ENCODE results near the gene SLFN5.
"Not testable (repeated sequence)": the region's sequence is repeated elsewhere in the genome, so short reads cannot be mapped to it uniquely, and the experiment has no call there.

The SLFN5 gene

DNA sequence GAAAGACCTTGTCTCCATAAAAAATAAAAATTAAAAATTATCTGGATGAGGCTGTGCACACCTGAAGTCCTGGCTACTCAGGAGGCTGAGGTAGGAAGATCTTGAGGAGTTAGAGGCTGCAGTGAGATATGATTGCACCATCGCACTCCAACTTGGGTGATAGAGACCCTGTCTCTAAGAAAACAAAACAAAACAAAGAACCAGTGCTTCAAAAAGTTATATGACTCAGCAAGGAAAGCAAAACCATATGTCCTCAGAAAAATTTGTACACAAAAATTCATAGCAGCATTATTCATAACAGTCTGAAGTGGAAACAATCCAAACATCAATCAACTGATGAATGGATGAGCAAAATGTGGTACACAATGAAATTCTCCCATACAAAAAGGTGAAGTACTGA is 48.9 kb downstream of the SLFN5 start:
- peak; percentile 82 for DNase-seq (ENCODE audit: low read depth)

DNA sequence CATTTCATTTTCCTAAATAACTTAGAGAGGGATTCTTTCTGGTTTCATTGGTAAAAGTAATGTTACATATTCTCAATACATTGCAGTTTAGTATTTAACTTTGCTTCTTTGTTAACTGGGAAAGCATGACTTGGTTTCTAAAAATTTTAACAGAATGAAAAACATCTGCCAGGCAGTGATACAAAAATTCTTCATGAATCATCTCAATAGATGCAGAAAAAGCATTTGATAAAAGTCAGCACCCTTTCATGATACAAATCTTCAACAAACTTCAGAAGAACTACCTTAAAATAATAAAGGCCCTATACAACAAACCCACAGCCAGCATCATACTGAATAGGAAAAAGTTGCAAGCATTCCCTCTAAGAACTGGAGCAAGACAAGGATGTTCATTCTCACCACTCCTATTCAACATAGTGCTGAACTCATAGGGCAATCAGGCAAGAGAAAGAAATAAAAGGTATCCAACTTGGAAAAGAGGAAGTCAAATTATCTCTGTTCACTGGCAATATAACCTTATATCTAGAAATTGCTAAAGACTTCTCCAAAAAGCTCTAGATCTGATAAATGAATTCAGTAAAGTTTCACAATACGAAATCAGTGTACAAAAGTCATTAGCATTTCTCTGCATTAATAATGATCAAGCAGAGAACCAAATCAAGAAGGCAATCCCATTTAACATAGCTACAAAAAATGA is 50.4 kb downstream of the SLFN5 start:
- no peak for DNase-seq (ENCODE audit: low read depth)

DNA sequence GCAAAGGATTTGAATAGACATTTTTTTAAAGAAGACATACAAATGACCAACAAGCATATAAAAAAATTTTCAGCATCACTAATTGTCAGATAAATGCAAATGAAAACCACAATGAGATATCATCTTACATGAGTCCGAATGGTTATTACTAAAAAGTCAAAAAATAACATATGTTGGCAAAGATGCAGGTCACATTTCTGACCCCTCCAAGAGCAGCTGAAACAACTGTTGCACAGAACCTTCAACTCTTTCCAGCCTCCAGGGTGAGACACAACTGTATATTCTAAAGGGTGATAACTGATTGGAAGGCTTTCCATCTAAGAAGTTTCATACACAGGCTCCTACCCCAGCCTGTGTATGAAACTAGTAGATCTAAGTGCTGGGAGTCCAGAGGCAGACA is 51.9 kb downstream of the SLFN5 start:
- DNase-seq (ENCODE audit: low read depth), result peak; percentile 31

DNA sequence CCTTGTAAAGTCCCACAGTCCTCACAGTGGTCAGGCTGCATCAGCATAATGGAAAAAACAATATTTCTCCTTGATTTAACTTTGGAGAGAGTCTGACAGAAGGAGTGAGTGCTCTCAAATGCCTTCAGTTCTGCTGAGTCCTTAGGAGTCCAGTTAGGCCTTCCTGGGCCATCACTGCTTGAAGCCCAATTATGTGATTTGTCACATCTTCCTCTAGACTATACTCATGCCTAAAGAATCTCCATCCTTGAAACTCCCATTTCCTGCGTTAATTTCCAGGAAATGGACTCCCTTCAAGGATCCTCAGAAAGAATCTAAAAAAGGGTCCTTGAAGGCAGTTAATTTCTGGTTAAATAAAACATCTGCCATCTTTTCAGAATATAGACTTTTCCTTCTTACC is 52.8 kb downstream of the SLFN5 start:
- no peak for DNase-seq (ENCODE audit: low read depth)

DNA sequence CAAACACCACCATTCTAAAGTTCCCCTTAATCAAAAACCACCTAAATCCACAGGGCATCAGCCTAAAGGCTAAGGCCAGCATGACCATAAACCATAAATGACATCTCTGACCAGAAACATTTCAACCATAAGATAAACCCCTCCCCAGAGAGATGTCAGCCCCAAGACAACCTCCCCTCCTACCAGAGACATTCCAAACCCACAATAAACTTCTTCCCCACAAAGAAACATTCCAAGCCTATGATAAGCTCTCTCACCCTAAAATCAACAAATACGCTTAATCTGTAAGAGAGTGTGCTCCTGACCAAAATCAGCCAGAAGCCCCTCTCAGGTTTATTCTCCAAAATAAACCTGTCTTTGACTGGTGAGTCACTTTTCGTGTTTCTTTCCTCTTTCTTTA is 54.8 kb downstream of the SLFN5 start:
- DNase-seq (ENCODE audit: low read depth), result no peak

DNA sequence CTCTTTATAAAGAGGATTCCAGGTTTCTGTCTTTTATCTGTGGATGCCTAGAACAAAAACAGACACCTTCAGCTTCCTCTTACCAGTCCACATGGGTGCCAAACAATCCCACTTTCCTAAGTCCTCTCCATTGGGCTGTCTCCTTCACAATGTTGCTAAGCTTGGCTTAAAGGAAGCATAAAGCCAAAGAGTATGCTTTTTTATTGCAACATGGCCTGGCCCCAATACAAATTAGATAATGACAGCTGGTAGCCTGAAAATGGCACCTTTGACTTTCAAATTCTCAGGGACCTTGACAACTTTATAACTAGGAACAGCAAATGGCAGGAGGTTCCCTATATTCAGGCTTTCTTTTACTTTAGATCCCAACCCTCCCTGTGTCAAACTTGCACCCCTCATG is 55.8 kb downstream of the SLFN5 start:
- no peak for DNase-seq (ENCODE audit: low read depth)

DNA sequence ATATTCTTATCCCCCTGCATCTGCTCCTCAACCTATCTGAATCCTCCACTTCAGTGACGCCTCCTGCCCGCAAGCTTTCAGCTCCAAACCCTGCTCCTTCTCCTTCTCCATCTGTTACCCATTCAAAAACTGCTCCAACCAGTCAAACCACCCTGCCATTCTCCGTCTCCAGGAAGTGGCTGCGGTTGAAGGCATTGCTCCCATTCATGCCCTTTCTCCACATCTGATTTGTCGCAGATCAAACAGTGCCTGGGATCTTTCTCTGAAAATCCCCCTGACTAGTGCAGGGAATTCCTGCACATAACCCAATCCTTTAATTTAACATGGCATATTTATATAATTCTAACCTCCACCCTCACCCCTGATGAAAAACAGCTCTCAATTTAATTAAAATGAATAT is 56.3 kb downstream of the SLFN5 start:
- DNase-seq (ENCODE audit: low read depth), result no peak

DNA sequence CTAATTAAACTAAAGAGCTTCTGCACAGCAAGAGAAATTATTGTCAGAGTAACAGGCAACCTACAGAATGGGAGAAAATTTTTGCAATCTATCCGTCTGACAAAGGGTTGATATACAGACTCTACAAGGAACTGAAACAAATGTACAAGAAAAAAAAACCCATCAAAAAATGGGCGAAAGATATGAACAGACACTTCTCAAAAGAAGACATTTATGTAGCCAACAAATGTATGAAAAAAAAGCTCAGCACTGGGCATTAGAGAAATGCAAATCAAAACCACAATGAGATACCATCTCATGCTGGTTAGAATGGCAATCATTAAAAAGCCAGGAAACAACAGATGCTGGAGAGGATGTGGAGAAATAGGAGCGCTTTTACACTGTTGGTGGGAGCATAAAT is 66.5 kb downstream of the SLFN5 start:
- not testable (repeated sequence) for DNase-seq (ENCODE audit: low read depth)

DNA sequence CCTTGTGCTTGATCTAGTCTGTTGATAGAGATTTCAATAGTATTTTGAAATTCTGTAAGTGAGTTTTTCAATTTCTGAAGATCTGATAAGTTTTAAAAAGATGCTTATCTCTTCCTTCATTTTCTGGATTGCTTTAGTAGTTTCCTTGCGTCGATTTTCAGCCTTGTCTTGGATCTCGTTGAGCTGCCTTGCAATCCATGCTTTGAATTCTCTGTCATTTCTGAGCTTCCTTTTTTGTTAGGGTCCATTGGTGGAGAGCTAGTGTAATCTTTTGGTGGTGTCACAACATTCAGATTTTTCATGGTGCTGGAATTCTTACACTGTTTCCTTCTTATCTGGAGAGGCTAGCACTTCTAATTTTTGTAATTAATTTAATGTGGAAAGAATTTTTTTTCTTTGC is 69.5 kb downstream of the SLFN5 start:
- DNase-seq (ENCODE audit: low read depth), result no peak

DNA sequence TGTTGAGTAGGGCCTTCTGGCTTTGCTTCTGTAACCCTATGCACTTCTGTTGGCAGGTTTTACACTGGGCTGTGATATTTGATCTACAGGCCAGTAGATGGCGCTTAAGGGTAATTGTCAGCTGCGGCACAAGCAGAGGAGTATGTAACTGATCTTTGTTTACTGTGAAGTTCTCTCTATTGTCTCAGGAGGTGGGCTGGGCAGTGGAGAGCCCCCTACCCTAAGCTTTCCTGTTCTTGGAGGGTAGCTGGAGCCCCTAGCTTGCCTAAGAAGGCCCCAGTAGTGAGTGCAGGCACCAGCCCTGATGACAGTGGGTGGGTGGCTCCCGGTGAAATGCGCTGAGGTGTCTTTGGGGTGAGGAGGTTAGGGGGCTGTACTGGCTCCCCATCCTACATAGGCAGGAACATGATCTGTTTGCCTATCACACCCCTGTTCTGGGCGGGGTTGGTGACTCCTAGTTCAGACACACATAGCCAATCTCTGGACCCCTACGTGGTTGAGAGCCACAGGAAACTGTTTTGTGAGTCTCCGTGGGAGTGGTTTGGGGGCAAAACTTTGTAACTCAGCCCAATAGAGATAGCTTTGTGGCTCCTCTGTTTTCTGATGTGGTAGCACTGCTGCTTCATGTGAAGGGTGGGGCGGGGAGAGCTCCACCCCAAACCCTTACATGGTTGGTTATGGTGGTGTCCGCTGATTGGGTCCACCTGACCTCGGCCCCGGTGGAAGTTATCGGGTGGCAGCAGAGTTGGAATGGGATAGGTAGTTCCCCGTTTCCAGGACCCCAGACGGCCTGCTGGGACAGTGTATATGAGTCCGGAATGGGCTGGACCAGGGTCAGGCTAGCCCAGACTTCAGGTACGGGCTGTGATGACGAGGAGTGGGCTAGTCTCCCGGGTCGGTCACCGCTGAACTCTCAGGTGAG is 70.2 kb downstream of the SLFN5 start:
- DNase-seq (ENCODE audit: low read depth), result peak; percentile 76

DNA sequence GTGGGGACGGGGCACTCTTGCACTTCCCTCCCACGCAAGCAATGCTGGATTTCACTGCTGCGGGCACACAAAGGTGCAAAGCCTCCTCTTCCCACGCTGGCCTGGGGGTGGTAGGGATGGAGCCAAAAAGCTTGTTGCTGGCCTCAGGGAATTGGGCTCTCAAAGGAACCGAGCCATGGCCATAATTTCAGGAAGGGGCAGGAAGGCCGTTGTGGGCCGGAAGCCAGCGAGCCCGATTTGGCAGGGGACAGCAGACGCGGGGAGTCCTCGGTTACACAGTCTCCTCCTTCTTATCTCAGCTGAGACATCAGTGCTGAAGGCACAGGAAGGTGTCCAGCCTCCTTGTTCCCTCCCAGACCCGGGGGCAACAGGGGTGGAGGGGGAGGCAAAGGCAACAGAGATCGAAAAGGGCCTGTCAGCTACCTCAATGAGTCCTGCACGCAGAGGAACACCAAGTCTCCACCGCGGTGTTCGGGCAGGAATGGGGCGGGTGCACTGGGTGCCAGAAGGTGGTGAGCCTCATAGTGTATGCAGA is 71.1 kb downstream of the SLFN5 start:
- no peak for DNase-seq (ENCODE audit: low read depth)

DNA sequence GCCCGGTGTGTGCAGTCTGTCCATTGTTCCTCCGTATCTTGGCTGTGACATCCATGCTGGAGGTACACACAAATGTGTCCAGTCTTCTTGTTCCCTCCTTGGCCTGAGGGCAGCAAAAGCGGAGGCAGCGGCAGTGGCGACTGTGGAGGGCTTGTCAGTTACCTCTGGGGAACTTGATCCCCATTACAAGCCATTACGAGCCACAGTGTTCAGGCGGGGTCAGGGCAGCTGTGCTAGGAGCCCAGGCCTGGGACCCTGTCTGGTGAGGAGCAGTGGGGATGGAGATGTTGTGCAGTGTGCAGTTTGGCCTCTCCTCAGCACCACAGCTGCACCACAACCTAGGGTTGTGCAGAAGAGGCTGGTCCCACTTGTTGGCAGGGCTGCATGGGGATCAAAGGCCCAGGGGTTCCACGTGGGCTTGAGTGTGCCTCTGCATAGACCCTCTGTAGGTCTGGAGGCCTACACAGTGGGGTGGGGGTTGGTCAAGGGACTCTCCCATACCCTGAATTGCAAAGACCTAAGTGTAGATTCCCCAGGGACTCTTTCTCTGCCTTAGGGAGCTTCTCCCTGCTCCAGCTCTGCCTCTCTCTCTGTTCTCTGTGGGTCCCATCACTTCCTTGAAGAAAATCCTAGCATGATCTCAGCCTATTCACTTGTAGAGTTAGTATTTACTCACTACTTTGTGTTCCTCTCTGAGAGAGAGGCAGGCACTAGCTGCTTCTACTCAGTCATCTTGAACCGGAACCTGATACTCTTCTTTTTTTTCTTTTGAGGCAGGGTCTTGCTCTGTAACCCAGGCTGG is 71.7 kb downstream of the SLFN5 start:
- no peak for DNase-seq (ENCODE audit: low read depth)

DNA sequence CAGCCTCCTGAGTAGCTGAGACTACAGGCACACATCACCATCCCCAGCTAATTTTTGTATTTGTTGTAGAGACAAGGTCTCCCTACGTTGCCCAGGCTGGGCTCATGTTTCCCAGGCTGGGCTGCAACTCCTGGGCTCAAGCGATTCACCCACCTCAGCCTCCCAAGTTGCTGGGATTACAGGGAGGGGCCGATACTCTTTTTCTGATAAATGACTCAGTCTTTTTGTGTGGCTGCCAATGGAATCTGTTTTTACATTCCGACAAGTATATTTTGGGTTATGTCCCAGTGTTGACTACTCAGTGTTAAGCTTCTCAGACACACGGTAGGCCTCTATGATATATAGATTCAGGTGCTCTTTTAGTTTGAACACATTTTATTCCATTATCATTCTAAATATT is 72.4 kb downstream of the SLFN5 start:
- peak; percentile 87 for DNase-seq (ENCODE audit: low read depth)

DNA sequence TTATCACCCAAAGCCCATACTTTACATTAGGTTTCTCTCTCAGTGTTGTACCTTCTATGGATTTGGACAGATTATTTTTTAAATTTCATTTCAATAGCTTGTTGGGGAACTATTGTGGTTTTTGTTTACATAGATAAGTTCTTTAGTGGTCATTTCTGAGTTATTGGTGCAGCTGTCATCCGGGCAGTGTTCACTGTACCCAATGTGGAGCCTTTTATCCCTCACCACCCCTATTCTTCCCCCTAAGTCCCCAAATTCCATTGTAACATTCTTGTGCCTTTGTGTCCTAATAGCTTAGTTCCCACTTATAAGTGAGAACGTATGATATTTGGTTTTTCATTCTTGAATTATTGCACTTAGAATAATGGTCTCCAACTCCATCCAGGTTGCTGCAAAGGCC is 73.1 kb downstream of the SLFN5 start:
- no peak for DNase-seq (ENCODE audit: low read depth)

DNA sequence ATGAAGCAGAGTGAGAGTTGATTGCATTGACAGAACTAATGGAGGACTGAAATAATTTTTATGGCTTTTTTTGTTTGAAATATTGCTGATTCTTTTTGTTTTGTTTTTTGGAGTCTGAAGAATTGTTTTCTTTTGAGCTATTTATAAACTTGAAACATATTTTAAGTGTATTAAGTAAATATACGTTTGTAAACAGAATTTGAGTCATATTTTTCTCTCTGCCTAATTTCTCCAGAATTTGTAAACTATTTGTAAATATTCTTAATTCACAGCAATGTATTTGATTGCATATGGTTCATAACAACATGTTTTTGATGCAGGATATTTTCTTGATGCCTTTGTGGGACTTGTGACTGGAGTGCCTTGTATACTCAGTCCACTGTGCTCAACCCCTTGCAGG is 79.9 kb downstream of the SLFN5 start:
- DNase-seq (ENCODE audit: low read depth), result no peak

All from fibroblast of the conjunctiva (primary cell).